Vagina (tissue), 2 donors: ENCODE measurements around the gene TRIM72. TPM values are rescaled to one million over a fixed set of nuclear protein-coding genes. Genes with fewer than 3 reads are reported as not detected.
"Not testable (repeated sequence)": the region's sequence is repeated elsewhere in the genome, so short reads cannot be mapped to it uniquely, and the experiment has no call there.

Experiments used
- DNase-seq, 2 donors: peaks; one replicate each; pipeline ENCODE4 v3.0.0-alpha.2; 2017; ENCODE audit errors: extremely low spot score in 2 of 2
- H3K27ac ChIP-seq: fragments of 200-600 bp; sonication (generic); one replicate; pipeline ENCODE4 v1.5.1; 2019
- H3K27me3 ChIP-seq: fragments of 200-600 bp; sonication (generic); one replicate; pipeline ENCODE4 v1.5.1; 2019
- H3K36me3 ChIP-seq, 2 donors: fragments of 200-600 bp; sonication (generic); one replicate each; pipeline ENCODE4 v1.5.1; 2017 to 2019
- H3K4me1 ChIP-seq: fragments of 200-600 bp; sonication (generic); one replicate; pipeline ENCODE4 v1.5.1; 2019
- H3K4me3 ChIP-seq, 2 donors: fragments of 200-600 bp; sonication (generic); 1 replicate in 1 of 2; 2 replicates in 1 of 2; pipeline ENCODE4 v1.5.1; 2016 to 2019
- H3K9me3 ChIP-seq: fragments of 200-600 bp; sonication (generic); one replicate; pipeline ENCODE4 v1.5.1; 2019
- POLR2A ChIP-seq, 2 donors: fragments of 450-650 bp; IDR thresholded peaks; one replicate each; pipeline ENCODE4 v1.6.1; 2017; ENCODE audit warnings: antibody characterized with exemption in 2 of 2, mild to moderate bottlenecking in 2 of 2, moderate library complexity in 2 of 2
- POLR2AphosphoS5 ChIP-seq, 2 donors: sonication (generic); formaldehyde crosslinking; IDR thresholded peaks; one replicate each; pipeline ENCODE4 v1.9.0; 2017; ENCODE audit warnings: antibody characterized with exemption in 2 of 2, mild to moderate bottlenecking in 2 of 2, low read depth in 1 of 2; ENCODE audit not compliant: insufficient read depth in 1 of 2
- intact Hi-C: fragments of 100-400 bp; cut with DNase I; formaldehyde crosslinking; loops from one replicate; pipeline ENCODE4 v1.15.1; 2023
- total RNA-seq: library from RNA; depleted of rRNA; stranded (reverse); fragments of >200 nt; gene quantifications from one replicate; pipeline ENCODE4 v1.2.3, GENCODE V29; 2016
- TF ChIP-seq, protein P1 (sequence below), 3 experiments: fragments of 450-650 bp in 2 of 3; fragments of 200-600 bp in 1 of 3; sonication (generic) in 1 of 3; IDR thresholded peaks; one replicate each; pipeline ENCODE4 v1.5.1; 2017 to 2019; ENCODE audit warnings: antibody characterized with exemption in 3 of 3, mild to moderate bottlenecking in 2 of 3, moderate library complexity in 2 of 3

The TRIM72 gene, protein sequence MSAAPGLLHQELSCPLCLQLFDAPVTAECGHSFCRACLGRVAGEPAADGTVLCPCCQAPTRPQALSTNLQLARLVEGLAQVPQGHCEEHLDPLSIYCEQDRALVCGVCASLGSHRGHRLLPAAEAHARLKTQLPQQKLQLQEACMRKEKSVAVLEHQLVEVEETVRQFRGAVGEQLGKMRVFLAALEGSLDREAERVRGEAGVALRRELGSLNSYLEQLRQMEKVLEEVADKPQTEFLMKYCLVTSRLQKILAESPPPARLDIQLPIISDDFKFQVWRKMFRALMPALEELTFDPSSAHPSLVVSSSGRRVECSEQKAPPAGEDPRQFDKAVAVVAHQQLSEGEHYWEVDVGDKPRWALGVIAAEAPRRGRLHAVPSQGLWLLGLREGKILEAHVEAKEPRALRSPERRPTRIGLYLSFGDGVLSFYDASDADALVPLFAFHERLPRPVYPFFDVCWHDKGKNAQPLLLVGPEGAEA
- not detected for total RNA-seq

DNA sequence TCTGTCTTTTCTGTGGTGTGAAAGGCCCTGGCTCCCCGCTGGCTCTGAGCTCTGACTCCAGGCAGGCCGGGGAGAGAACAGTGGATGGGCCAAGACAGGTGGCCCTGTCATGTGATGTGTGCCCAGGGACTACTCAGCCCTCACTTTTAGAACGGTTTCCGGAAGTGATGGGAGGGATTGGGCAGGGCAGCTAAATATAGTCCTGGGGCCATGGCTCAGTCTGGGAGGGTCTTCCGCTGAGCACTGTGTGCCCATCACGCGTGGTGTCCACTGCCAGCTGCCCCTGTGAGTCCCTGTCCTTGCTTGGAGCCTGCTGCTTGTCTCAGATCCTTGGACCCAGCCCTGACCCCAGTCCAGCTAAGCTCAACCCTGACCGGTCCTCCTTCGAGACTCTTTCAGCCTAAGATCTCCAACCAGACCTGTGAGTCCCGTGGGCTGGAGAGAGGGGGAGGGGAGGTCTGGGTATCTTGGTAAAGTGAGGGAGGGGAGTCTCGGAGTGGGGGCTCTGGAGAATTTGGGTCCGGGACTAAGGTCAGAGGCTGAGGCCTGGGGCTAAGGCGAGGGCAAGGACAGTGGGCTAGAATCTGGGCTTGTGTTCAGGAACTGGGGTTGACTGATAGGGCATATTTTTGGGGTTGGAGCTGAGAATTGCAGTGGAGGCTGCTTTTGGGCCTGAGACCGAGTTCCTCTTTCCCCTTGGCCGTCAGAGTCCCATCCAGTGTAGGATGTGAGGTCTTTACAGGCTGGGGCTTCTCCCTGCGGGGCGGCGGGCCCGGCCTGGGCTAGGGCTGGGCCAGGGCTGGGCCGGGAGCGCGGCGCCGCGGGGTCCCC lies at the start of gene TRIM72:
Gene TRIM72, plus strand, starts transcription at position 243 of the 831 bp plus-strand sequence. CDS start 620 bp downstream, outside the sequence.
- no peaks in the 10 kb centered on the region for H3K36me3 ChIP-seq
- no peaks in the 10 kb centered on the region for H3K9me3 ChIP-seq
- peak within 1 kb of the TSS; percentile 43 to 60 for H3K4me3 ChIP-seq
- peaks cover 32% of the 10 kb centered on the region for H3K4me1 ChIP-seq
- H3K27ac ChIP-seq = no peak within 1 kb of the TSS
- TF ChIP-seq, protein P1, sequence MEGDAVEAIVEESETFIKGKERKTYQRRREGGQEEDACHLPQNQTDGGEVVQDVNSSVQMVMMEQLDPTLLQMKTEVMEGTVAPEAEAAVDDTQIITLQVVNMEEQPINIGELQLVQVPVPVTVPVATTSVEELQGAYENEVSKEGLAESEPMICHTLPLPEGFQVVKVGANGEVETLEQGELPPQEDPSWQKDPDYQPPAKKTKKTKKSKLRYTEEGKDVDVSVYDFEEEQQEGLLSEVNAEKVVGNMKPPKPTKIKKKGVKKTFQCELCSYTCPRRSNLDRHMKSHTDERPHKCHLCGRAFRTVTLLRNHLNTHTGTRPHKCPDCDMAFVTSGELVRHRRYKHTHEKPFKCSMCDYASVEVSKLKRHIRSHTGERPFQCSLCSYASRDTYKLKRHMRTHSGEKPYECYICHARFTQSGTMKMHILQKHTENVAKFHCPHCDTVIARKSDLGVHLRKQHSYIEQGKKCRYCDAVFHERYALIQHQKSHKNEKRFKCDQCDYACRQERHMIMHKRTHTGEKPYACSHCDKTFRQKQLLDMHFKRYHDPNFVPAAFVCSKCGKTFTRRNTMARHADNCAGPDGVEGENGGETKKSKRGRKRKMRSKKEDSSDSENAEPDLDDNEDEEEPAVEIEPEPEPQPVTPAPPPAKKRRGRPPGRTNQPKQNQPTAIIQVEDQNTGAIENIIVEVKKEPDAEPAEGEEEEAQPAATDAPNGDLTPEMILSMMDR (IDR thresholded peaks at IDR 0.05) = no peak
- TF ChIP-seq POLR2A (IDR thresholded peaks at IDR 0.05) (no peak), POLR2AphosphoS5 (IDR thresholded peaks at IDR 0.05; ENCODE audit: insufficient read depth in 1 of 2, low read depth in 1 of 2) (no peak)
- DNase-seq = no peak
- H3K27me3 ChIP-seq = no peaks in the 10 kb centered on the region
- intact Hi-C loops = no loop called here

DNA sequence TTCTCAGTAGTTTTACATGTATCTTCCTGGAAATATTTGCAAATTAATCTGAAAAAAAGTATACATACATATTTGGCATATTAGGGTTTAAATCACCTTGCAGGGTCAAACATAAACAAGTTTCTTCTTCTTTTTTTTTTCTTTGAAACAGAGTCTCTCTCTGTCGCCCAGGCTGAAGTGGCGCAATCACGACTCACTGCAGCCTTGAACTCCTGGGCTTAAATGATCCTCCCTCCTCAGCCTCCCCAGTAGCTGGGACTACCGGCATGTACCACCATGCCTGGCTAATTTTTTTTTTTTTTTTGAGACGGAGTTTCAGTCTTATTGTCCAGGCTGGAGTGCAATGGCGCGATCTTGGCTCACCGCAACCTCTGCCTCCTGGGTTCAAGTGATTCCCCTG lies 46.6 kb upstream of the TRIM72 start:
- Histone ChIP-seq H3K36me3 (no peaks in the 10 kb centered on the region), H3K4me3 (no peak overlapping the region), H3K9me3 (no peaks in the 10 kb centered on the region), H3K27me3 (no peaks in the 10 kb centered on the region), H3K27ac (no peak overlapping the region), H3K4me1 (no peaks in the 10 kb centered on the region)
- TF ChIP-seq, protein P1 (IDR thresholded peaks at IDR 0.05) = no peak
- TF ChIP-seq POLR2A (IDR thresholded peaks at IDR 0.05) = no peak
- no peak for TF ChIP-seq POLR2AphosphoS5 (IDR thresholded peaks at IDR 0.05; ENCODE audit: insufficient read depth in 1 of 2, low read depth in 1 of 2)
- intact Hi-C loops = no loop called here
- DNase-seq = no peak

DNA sequence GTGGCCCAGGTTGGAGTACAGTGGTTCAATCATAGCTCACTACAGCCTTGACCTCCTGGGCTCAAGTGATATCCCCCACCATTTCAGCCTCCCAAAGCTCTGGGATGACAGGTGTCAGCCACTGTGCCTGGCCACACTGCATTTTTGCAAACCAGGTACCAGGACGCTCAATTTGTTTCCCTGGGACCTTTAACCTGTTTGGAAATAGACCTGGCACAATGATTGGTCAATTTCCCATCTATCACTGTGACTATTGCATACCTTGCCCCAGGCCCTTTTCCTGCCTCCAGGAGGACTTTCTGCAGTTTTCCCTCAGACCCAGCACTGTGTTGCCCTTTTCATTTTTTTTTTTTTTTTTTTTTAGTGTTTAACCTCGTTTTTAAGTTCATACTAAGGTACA lies 45.1 kb upstream of the TRIM72 start:
- TF ChIP-seq, protein P1 (IDR thresholded peaks at IDR 0.05) = no peak
- TF ChIP-seq POLR2AphosphoS5 (IDR thresholded peaks at IDR 0.05; ENCODE audit: insufficient read depth in 1 of 2, low read depth in 1 of 2) = no peak
- TF ChIP-seq POLR2A (IDR thresholded peaks at IDR 0.05) = no peak

DNA sequence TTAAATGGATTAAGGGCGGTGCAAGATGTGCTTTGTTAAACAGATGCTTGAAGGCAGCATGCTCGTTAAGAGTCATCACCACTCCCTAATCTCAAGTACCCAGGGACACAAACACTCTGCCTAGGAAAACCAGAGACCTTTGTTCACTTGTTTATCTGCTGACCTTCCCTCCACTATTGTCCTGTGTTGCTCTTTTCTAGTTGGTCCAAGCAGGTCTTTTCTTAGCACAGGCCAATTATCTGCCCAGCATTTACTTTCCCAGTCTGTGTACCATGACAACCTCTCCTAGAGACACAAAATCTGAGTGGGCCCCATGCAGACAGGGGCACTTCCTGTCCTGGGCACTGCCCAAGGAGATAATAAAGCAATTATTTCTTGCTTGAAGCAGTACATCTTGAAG lies 43.9 kb upstream of the TRIM72 start:
- intact Hi-C loops, H3K4me1 ChIP-seq, DNase-seq, H3K4me3 ChIP-seq, H3K27me3 ChIP-seq, H3K27ac ChIP-seq, H3K9me3 ChIP-seq, H3K36me3 ChIP-seq: not testable (repeated sequence)

More for the DNA sequence above, 45.1 kb upstream of the TRIM72 start:
- Histone ChIP-seq H3K9me3 (no peaks in the 10 kb centered on the region), H3K27ac (no peak overlapping the region), H3K27me3 (no peaks in the 10 kb centered on the region), H3K4me1 (no peaks in the 10 kb centered on the region), H3K4me3 (no peak overlapping the region), H3K36me3 (no peaks in the 10 kb centered on the region)
- DNase-seq = no peak
- intact Hi-C loops = no loop called here

DNA sequence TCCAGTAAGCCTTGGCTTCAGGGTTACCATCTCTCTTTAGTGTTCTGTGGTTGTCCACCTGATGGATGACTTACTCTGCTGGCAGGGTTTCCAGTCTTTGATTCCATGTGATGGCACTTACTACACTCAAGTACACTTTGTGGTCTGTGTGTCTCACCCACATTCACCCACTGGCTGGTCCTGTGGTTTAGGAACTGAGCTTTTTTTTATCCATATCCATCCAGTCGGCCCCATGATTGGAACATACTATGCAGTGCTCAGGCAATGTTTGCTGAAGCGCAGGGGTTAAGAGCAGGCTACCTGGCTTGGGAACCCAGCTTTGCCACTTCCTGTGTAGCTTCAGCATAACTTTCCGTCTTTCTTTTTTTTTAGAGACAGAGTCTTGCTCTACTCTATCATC lies 36.8 kb upstream of the TRIM72 start:
- DNase-seq = no peak
- H3K36me3 ChIP-seq = no peaks in the 10 kb centered on the region
- no peak overlapping the region for H3K4me3 ChIP-seq
- H3K4me1 ChIP-seq = peaks cover 20% of the 10 kb centered on the region
- intact Hi-C loops = no loop called here
- no peaks in the 10 kb centered on the region for H3K27me3 ChIP-seq
- H3K27ac ChIP-seq = no peak overlapping the region
- no peak for TF ChIP-seq POLR2A (IDR thresholded peaks at IDR 0.05)
- no peak for TF ChIP-seq POLR2AphosphoS5 (IDR thresholded peaks at IDR 0.05; ENCODE audit: insufficient read depth in 1 of 2, low read depth in 1 of 2)
- TF ChIP-seq, protein P1 (IDR thresholded peaks at IDR 0.05) = no peak
- no peaks in the 10 kb centered on the region for H3K9me3 ChIP-seq
